Ascending aorta (tissue), 2 donors: ENCODE measurements around the gene ADM5. TPM values are rescaled to one million over a fixed set of nuclear protein-coding genes. Genes with fewer than 3 reads are reported as not detected.
"Not testable (repeated sequence)": the region's sequence is repeated elsewhere in the genome, so short reads cannot be mapped to it uniquely, and the experiment has no call there.

Experiments used
- DNase-seq, 2 donors: peaks; one replicate each; pipeline ENCODE4 v3.0.0-alpha.2; 2019; ENCODE audit warnings: low spot score in 2 of 2
- H3K27ac ChIP-seq, 2 donors: fragments of 200-600 bp; sonication (generic); one replicate each; pipeline ENCODE4 v1.5.1; 2016 to 2017; ENCODE audit warnings: mild to moderate bottlenecking in 1 of 2
- H3K27me3 ChIP-seq: fragments of 200-600 bp; sonication (generic); one replicate; pipeline ENCODE4 v1.5.1; 2017
- H3K36me3 ChIP-seq, 2 donors: fragments of 200-600 bp; sonication (generic); one replicate each; pipeline ENCODE4 v1.5.1; 2016
- H3K4me1 ChIP-seq, 2 donors: fragments of 200-600 bp; sonication (generic); one replicate each; pipeline ENCODE4 v1.5.1; 2016 to 2017; ENCODE audit warnings: mild to moderate bottlenecking in 1 of 2
- H3K4me3 ChIP-seq, 2 donors: fragments of 200-600 bp; sonication (generic); one replicate each; pipeline ENCODE4 v1.5.1; 2016 to 2017; ENCODE audit warnings: mild to moderate bottlenecking in 1 of 2
- H3K9me3 ChIP-seq, 2 donors: fragments of 200-600 bp; sonication (generic); one replicate each; pipeline ENCODE4 v1.5.1; 2016
- CTCF ChIP-seq, 3 experiments: fragments of 200-600 bp in 2 of 3; fragments of 450-650 bp in 1 of 3; sonication (generic) in 2 of 3; IDR thresholded peaks; one replicate each; pipeline ENCODE4 v1.5.1; 2016 to 2019; ENCODE audit warnings: antibody characterized with exemption in 3 of 3, mild to moderate bottlenecking in 1 of 3, moderate library complexity in 1 of 3
- intact Hi-C: fragments of 100-400 bp; cut with DNase I; formaldehyde crosslinking; loops from one replicate; pipeline ENCODE4 v1.15.1; 2023
- total RNA-seq: library from RNA; depleted of rRNA; stranded (reverse); fragments of >200 nt; gene quantifications from one replicate; pipeline ENCODE4 v1.1.0, GENCODE V29; 2016

The ADM5 gene
- total RNA-seq, 1 donor from 2014 or later, result 9.8 TPM

DNA sequence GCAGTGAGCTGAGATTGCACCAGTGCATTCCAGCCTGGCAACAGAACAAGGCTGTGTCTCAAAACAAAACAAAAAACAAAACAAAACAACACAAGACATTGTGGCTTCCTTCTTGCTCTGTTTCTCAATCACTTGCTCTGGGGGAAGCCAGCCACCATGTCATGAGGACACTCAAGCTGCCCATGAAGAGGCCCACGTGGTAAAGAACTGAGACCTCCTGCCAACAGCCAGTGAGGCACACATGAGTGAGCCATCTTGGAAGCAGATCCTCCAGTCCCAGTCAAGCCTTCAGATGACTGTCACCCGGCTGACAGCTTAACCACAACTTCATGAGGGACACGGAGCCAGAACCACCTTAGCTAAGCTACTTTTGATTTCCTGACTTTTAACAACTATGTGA lies 26.8 kb downstream of the ADM5 start:
- intact Hi-C loops, result no loop called here
- no peaks in the 10 kb centered on the region for H3K36me3 ChIP-seq

DNA sequence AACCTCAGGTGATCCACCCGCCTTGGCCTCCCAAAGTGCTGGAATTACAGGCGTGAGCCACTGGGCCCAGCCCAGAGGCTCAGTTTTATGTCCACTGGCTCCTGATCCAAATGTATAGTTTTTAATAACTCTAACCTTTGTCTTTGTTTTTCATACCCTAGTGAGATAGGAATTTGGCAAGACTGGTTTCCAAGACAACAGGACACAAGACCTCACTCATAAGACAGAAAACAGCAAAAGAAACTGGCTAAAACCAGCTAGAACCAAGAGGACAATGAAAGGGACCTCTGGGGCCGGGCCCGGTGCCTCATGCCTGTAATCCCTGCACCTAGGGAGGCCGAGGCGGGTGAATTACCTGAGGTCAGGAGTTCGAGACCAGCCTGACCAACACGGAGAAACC lies 29.1 kb downstream of the ADM5 start:
- no peak overlapping the region for H3K4me3 ChIP-seq
- no peak for DNase-seq
- no peaks in the 10 kb centered on the region for H3K27me3 ChIP-seq
- intact Hi-C loops, result no loop called here
- H3K9me3 ChIP-seq, result no peaks in the 10 kb centered on the region
- no peaks in the 10 kb centered on the region for H3K4me1 ChIP-seq
- no peak overlapping the region for H3K27ac ChIP-seq
- no peak for TF ChIP-seq CTCF (IDR thresholded peaks at IDR 0.05)
- H3K36me3 ChIP-seq, result no peaks in the 10 kb centered on the region

More for the DNA sequence above, 26.8 kb downstream of the ADM5 start:
- no peaks in the 10 kb centered on the region for H3K9me3 ChIP-seq
- H3K27me3 ChIP-seq, result no peaks in the 10 kb centered on the region
- no peak overlapping the region for H3K27ac ChIP-seq
- H3K4me1 ChIP-seq, result no peaks in the 10 kb centered on the region
- H3K4me3 ChIP-seq, result no peak overlapping the region
- no peak for TF ChIP-seq CTCF (IDR thresholded peaks at IDR 0.05)
- DNase-seq, result no peak

GRCh38 chr19:49718991-49719390 lies 29.6 kb downstream of the ADM5 start:
- TF ChIP-seq CTCF (IDR thresholded peaks at IDR 0.05), result no peak
- intact Hi-C loops, result no loop called here
- no peak for DNase-seq
- Histone ChIP-seq H3K36me3 (no peaks in the 10 kb centered on the region), H3K9me3 (no peaks in the 10 kb centered on the region), H3K4me3 (no peak overlapping the region), H3K4me1 (no peaks in the 10 kb centered on the region), H3K27me3 (no peaks in the 10 kb centered on the region), H3K27ac (no peak overlapping the region)

- H3K4me3 ChIP-seq, H3K9me3 ChIP-seq, H3K4me1 ChIP-seq, intact Hi-C loops, H3K27ac ChIP-seq, DNase-seq, H3K36me3 ChIP-seq, H3K27me3 ChIP-seq: not testable (repeated sequence)
These were observed 30.0 kb downstream of the ADM5 start for GRCh38 chr19:49719420-49719819.

DNA sequence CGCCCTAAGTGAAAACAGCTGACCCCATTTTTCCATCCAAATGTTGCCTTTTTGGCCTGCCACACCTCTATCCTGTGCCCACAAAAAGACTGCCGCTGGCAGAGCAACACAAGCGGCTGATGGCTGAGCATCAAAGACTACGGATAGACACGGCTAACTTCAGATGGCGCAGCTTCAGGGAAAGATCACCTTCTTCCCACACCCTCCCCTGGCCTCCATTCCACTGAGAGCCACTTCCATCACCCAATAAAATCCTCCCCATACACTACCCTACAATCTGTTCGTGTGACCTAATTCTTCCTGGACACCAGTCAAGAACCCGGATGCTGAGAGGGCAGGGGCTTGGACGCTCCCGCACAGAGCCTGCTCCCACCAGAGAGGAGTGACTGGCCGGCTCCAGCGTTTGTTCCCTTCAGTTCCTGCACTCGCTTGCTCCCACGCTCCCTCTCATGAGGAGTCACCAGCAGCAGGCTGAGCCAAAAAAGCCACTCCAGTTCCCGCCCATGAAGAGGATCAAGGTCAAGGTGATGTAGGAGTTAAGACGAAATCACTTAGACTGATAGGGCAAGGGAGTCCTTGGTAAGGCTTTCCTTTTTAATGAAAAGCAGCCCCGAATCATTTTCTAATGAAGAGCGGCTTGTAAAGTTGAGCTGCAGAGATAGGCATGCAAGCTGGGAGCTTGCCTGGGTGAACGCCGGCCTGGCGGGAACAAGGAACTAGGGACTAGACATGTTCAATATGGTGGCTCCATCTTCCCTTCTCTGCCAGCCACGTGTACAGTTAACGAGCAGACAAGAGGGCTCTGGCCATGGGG lies 38.0 kb downstream of the ADM5 start:
- H3K27ac ChIP-seq, result no peak overlapping the region
- peaks cover 0 to 6% of the 10 kb centered on the region in 2 donors for H3K4me1 ChIP-seq
- no peak overlapping the region for H3K4me3 ChIP-seq
- H3K27me3 ChIP-seq, result no peaks in the 10 kb centered on the region
- DNase-seq, result no peak
- H3K36me3 ChIP-seq, result no peaks in the 10 kb centered on the region
- no peaks in the 10 kb centered on the region for H3K9me3 ChIP-seq
- intact Hi-C loops, result no loop called here
- TF ChIP-seq CTCF (IDR thresholded peaks at IDR 0.05), result no peak

DNA sequence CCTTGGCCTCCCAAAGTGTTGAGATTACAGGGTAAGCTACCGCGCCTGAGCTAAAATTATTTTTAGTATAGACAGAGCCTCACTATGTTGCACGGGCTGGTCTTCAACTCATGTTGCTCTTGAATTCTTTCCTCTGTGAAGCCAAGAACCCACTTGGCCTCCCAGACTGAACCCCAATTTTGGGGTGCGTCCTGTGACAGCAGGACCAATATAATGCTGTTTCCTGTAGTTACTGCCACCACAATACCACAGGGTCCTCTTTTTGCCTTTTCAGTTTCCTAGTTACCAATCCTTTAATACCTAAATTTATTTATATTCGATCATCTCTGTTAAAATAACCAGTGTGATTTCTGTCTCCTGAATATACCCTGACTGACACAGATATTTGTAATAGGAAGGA lies 40.8 kb downstream of the ADM5 start:
- TF ChIP-seq CTCF (IDR thresholded peaks at IDR 0.05), result no peak
- Histone ChIP-seq H3K4me1 (peaks cover 0 to 6% of the 10 kb centered on the region in 2 donors), H3K9me3 (no peaks in the 10 kb centered on the region), H3K27me3 (no peaks in the 10 kb centered on the region), H3K4me3 (no peak overlapping the region), H3K36me3 (no peaks in the 10 kb centered on the region), H3K27ac (no peak overlapping the region)
- intact Hi-C loops, result no loop called here
- no peak for DNase-seq
